Ecto neural progenitor cell (in vitro differentiated cells): Measurements from ENCODE around the gene PTPRM.

ENCODE experiments used
- DNase-seq: peaks from one replicate; pipeline ENCODE4 v3.0.0-alpha.2; 2018; ENCODE audit warnings: low spot score

PTPRM gene

DNA sequence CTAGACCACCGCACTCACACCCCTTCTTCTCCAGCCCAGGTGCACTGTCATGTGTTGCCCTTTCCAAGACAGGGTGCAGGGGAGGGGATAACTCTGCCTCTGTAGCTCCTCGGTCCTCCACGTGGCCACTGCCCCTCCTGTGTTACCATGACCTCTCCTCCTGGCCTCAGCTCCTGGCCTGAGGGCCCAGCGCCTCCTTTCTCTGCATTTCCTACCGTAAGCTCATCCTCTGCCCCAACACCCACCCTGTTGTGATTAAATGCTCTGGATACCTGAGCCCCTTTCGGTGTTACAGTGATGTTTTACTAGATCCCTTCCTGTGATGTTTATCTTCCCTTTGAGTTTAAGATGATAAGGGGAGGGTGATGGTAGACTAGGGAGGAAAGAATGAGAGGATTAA is 242.3 kb downstream of the PTPRM start:
- DNase-seq, result no peak

DNA sequence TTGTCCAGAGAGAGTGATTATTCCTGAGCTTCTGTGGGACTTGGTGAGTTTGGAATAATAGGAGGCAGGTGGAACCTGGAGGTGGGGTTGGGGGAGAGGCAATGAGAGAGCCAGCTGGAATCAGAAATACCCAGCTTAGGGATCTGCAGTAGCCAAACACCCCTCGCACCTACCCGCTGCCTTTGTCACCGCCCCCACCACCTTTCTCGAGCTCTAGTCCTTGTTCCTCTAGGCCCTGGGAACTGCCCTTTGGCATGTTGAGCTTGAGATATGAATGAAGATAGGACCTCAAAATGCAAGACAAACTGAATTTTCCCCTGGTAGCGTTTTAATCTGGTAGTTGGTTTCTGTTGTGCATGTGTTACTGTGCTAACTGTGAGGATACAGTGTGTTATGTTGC is 242.9 kb downstream of the PTPRM start:
- no peak for DNase-seq

DNA sequence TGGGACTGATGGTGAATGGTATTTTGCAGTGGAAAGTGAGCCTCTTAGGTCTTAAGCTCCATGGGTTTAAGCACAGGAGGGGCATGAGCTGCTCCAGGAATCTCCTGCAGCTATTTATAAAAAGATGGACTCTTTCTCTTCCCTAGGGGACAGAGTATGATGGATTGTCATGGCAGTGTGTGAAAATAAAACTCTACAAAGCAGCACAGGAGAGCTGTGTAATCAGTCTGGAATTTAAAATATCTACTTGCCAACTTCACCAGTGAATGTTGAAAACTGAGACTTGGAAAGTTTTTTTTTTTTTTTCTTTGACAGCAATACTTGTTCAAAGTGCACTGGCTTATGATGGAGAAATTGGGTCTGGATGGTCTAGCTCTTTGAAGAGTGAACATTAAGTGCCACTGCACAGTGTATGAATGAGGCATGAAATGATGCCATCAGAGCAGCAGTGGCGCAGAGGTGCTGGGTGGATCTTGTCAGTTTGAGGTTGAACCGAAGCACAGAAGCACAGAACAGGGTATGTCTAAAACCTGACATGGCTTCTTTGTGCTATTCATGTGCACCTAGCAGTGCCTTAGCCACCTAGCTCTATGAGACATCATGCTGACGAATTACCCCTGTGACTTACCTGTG is 245.4 kb downstream of the PTPRM start:
- DNase-seq, result no peak

DNA sequence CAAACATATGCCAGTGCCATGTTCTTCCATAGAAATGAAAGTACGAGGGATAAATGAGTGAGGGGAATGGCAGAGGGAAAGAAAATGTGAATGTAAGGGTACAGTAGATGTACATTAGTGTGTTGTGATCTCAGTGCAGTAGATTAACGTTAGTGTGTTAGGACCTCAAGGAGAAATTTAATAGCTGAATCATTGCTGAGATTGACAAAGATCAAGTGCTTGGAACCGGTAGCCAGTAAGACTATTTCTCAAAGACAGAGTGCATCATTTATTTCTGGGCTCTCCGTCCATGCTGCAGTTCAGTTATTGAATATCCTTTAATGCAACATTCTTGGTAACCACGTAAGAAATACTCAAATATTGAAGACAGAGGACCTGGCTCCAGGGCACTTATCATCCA is 246.0 kb downstream of the PTPRM start:
- DNase-seq, result no peak

DNA sequence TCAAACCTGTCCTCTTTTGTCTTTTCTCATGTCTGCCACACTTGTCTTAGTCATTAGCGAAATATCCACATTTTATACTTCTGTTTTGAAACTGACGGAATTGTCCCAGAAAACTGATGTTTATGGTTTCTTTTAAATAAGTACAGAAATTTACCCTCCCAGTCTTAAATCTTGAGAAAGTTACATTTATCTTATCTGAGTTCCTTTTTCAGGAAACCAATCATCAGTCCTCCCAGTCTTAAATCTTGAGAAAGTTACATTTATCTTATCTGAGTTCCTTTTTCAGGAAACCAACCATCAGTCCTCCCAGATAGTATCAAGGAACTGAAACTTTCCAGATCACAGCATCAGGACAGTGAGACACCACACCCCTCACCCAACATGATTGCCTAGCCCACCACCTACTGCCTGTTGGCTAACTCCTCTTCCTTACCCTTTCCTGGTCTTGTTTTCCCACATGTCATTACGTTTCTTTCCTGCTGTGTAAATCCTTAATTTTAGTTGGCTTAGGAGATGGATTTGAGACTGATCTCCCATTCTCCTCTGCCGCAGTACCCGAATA is 247.7 kb downstream of the PTPRM start:
- no peak for DNase-seq

DNA sequence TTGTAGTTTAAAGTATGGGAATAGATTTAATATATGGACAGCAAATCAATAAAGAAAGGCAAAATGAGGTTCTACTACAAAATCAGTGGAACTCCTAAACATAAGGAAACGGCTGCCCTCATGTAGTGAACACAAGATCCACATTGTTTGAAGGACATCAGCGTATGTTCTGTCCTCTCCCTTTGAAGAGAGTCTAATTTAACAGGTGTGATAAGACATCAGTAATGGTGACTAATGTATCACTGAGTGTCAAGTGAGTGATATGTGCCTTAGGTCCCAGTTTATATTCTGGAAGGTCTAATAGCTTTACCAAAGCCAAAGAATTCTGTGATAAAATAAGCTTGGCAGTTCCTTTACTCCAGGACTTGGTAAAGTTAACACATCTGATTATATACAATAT is 248.7 kb downstream of the PTPRM start:
- DNase-seq, result no peak

DNA sequence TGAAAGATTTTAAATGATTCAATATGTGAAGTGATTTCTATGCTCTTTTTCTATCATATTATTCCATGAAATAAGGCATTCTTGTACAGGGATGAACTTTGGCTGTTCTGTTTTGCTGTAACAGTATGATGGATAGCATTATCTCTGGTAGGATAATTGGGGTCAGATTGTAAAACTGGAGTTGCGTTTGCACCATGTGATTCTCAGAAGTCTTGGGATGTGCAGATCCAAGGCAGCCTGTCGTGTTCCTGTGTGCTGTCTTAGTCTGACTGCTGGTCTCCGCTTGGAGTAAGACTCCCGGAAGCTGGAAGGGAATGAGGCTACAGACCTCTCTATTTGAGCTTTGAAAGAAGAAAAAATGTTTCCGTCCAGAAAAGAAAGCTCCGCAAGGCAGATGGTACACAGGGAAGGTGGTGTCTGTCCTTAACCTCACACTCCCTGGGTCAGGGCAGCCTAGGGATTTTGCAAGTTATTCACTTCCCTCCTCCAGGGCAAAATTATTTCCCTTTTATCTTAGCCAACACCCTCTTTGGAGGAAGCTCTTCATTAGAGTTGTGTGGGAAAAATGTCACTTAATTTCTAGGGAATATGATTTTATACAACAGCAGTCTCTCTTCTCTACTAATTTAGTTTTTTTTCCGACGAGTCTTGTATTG is 250.6 kb downstream of the PTPRM start:
- no peak for DNase-seq

DNA sequence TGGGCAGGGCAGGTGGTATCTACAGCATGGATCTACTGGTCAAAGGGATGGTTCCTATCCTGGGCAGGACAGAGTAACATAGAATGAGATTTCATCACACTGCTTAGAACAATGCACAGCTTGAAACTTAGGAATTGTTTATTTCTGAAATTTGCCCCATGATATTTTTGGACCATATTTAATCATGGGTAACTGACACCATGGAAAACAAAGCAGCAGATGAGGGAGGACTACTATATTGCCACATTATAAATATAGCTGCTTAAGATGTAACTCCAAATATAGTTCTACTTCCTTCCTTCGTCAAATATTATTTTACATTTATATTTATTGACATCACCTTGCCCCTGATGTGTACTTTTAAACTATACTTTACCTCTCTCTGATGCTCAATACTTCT is 254.7 kb downstream of the PTPRM start:
- DNase-seq, result no peak

DNA sequence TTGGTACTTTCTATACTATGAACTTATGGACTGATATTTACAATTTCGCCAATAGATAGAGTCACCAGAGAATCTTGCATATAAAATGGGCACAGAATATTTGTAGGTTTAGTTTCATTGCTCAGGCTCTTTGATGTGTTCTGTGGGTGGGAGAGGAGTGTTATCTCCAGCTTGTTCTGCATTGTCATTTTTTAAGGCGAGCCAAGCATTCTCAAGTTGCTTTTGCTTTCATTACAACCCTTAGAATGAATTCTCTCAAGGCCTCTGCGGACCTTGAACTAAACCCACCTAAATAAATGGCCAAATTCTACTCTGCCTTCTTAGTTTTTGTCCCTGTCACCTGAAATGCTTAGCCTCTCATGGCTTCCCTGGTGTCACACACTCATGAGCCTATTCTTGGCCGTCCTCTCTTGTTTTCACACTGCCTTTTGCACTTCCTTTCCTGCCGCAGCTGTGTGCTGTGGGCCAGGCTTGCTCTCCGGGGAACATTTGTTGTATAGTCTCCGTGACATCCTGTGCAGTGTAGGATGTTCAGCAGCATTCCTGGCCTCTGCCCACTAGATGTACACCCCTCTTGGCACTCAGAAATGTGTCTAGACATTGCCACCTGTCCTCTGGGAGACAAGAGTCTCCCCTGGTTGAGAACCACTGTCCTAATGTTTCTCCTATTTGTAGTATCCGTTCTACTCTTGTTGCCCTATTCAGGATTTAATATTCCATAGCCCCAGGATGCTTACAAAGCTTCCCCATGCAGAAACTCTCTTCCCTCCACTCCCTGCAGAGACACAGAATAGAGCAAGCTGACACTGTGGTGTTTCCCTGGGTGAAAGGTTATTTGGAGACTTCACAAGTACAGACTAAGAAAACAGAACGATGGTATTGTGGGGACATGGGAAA is 255.6 kb downstream of the PTPRM start:
- DNase-seq, result no peak

DNA sequence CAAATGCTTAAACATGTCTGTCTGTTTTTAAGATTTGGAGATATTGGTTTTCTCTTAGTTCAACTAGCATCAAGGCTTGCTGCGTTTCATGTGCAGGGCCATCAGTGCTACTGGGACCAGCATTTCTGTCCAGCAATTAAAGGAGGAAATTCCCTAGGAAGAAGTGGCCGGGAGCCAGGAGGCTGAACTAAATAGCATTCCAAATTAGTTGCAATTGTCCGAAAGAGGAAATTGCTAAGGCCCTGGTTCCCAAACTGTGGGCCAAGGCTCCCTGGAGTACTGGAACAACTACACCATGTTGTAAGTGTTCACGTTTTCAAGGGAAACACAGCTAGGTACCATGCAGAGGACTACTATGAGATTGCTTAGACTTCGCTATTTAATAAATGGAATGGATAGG is 257.9 kb downstream of the PTPRM start:
- DNase-seq, result no peak

DNA sequence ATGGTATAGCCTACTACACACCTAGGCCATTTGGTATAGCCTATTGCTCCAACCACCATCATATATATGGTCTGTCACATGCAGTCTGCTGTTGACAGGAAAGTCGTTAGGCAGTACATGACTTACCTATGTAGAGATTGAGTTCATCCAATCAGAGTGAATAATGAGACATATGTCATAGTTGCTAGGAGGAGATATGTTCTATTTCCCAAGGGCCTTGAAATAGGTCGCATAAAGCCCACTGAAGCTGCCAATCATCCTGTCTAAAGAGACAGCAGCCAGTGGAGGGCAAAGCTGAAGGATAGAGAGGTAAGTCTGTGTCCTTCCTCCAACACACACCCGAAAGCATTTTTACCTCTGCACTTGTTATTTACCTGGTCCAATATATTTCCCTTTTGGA is 263.4 kb downstream of the PTPRM start:
- DNase-seq, result no peak

DNA sequence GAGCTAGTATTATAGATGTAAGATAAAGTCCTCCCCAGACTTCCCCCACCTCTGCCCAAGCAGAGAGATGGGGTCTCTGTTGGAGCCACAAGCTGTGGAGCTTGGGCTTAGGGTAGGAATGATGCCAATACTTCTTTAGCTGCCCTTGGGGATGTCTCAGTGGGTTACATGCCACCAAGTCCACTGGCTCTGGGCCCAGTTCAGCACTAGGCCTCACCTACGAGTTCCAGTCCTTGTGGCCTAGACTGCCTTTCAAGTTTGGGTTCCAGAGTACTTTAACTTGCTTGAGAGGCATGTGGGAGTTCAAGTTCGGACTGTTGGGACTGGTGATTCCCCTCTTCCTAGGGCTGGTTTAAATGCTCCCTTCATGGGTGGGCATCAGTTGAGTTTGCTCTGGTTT is 272.4 kb downstream of the PTPRM start:
- no peak for DNase-seq

DNA sequence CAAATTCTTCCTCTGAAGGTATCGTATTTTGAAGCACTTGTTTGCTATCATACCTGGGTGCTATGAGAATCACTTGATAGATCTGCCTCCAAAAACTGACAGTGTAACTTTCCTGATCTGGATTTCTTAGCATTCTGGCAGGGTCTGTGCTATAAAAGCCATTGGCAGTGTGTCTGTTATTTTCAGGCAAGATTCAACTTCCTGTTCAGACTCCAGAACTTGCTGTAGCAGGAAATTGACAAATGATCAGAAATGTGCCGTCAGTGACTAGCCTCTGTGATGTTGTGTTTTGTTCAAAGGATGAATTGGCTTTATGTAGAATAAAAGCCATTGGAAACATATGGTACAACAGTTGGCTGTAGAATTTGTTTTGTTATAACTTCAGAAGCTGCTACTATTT is 273.3 kb downstream of the PTPRM start:
- no peak for DNase-seq

DNA sequence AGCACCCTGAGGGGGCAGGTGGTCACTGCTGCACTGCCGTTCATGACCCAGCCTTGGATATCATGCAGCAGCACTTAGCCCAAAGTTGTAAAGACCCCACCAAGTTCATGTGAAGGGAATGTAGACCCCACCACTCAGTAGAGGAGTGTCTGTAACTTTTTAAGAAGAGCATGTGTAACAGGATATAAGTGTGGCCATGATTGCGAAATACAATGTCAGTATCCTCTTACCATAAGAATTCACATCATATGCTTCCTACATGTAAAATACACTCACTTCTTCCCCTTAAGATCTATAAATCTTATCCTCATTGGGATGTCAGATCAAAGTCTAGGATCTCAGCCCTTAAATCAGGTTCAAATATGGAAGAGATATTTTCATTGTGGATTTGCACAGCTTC is 276.9 kb downstream of the PTPRM start:
- DNase-seq, result no peak

DNA sequence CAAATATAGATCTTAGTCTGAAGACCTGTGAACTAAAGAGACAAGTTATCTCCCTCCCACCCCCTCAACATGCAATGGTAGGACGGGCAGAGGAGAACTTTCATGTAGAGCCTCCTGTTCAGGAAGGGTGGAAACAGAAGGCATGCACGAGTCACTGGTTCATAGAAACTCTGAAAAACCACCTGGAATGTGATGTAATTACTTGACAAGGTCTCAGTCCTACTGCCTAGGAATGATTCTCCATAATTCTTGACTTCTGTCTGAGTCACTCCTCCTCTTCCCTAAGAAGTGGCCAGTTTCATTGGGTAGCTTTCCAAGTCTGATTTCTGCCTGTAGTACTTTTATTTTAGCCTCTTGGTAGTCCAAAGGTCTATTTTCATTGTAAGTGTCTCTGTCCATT is 277.3 kb downstream of the PTPRM start:
- no peak for DNase-seq

DNA sequence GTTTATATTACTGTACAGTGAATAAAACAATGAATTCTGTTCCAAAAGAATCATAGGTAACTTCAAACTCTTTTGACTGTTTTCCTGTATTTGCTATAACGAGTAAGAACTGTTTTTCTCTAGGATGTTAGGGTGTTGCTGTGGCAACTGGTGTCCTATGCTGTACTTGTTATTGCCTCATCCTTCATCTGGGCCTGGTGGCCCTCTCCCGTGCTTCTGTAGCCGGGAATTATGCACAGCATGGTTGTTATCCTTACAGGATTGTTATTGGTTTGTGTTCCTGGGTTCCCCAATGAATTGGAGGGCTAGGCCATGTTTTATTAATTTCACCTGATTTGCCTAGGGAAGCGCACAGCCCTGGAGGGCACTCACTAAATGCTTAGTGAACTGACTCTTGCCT is 279.2 kb downstream of the PTPRM start:
- DNase-seq, result no peak

DNA sequence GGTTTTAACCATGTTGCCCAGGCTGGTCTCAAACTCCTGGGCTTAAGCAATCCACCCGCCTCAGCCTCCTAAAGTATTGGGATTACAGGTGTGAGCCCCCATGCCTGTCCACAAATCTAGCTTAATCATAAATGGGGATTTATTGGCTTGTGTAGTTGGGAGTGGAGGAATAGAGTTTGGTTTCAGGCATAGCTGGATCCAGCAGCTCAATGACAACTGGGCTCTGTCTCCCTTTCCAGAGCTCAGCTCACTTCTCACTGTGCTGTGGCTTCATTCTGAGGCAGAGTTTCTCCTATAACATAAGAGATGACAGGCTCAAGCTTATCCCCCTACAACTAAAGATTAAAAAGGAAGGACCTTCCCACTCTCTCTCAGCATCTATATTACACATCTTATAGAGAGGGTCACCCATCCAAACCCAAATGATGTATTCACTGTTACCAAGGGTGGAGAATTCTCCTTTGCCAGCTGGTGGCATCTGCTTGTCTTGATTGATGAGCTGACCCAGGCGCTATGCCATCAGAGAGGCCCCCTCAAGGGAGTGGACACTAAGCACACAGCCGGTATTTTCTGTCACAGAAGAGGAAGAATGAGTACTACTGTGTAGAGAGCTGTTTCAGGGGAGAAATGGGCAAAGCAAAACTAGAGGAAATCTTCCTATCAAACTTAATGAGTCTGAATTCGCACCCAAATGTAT is 280.4 kb downstream of the PTPRM start:
- DNase-seq, result no peak

DNA sequence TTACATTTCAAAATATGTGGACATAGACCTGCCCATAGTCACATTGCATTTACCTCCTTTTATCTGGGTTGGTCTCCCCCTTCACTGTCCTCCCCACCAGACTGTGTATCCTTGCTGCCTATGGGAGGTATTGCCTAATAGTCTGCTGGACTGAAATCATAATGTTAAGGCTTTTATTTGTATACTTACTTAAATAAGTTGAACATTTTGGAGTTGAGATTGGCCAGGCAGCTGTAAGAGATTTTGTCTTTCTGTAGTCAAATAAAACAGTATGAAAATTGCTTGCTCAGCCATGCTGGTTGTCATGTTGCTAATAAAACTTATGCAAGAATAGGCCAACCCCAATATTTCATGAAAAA is 280.9 kb downstream of the PTPRM start:
- DNase-seq, result no peak

DNA sequence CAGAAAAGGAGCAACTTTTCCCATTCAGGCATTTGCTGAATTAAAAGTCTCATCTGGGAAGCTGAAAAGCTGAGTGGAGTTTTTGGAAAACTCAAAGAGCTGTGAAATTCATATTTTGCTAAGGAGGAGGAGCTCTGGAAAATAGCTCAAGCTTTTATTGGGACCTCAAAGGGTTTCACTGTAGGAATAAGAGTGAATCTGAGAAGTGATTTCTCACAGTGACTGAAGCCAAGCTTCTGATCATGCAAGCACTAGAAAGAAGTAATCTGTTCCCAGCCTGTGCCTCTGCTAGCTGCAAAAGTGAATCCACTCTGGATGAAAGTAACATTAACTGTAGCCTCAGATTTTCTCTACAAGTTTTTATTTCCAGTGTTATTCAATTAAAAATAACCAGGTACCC is 283.3 kb downstream of the PTPRM start:
- no peak for DNase-seq

DNA sequence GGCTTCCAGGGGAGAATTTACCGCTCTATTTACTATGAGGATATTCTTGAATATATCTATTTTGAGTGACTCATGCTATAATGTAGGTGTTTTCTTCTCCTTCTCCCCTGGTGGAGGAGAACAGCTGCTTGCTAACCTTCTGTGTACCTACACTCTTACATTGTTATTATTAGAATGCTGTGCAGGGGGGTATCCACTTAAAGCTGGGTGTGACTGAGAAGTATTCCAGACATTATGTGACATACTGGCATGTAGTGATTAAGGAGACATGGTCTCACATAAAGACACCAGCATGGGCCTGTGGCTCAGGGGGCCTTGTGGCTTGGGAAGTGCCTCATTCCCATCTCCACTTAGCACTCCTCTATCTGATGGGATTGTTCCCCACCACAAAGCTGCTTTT is 287.9 kb downstream of the PTPRM start:
- DNase-seq, result no peak

DNA sequence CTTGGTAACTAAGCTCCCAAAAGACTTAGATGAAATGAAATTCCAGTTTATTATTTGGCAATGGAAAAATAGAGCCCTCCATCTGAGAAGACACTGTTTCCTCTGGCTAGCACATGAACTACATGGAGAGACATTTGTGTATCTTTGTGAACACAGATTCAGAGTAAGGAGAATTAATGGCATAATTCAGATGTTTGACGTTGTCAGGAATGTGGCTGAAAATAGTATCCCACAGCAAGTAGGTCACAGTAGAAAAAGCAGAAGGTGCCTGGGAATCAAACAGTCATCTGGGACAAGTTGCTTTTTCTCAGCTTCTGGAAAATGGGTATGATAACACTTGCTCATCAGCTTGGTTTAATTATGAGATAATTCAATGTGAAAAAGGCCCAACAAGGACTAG is 288.6 kb downstream of the PTPRM start:
- no peak for DNase-seq

DNA sequence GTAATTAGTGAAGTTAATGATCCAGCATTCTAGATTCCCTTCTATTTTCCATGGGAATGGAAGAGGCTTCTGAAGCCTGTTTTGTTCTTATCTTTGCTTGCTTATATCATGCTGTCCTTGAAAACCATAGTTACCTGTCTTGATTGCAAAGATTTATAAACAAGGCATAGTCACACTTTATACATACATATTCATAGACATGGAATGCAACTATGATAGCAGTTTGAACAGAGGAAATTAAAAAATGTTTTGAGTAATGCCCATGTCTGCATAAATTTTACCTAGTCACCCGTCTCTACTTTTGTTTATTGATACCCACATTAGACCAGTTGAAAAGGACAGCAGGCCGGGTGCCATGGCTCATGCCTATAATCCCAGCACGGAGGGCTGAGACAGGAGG is 289.0 kb downstream of the PTPRM start:
- DNase-seq, result no peak

DNA sequence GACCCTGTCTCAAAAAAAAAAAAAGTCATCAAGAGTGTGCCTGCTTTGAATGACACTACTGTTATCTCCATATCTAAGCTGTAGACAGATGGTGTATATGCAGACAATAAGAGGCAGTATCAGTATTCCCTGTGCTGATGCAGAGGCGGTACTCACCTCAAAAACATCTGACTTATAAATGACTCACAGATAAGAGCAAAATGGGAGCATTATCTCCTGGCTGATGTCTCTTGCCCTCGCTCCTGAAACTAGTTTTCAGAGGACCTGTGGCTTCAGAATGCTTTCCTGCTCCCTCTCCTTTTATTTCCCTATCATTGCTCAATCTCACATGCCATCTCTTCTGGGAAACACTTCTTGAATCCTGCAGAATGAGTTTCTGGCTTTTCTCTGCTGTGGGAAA is 289.6 kb downstream of the PTPRM start:
- DNase-seq, result no peak
